A549 (cell line): ENCODE data around the gene KCNQ1OT1.

Experiments
- CTCF ChIP-seq: fragments of >200 bp; sonication (Bioruptor Twin); formaldehyde crosslinking; IDR thresholded peaks from 3 replicates; pipeline ENCODE4 v1.5.1; 2016
- NFE2L2 ChIP-seq: fragments of 150-350 bp; conservative IDR thresholded peaks from 2 replicates; pipeline ENCODE4 v1.6.1; 2014; ENCODE audit warnings: low read length
- USF2 ChIP-seq: fragments of 450-650 bp; IDR thresholded peaks from 2 replicates; pipeline ENCODE4 v1.6.1; 2014; ENCODE audit warnings: antibody characterized with exemption

- TF ChIP-seq CTCF (no peak), NFE2L2 (no peak), USF2 (no peak)
These were observed 34.6 kb upstream of the KCNQ1OT1 start for GRCh38 chr11:2734181-2735052.
